OCI-LY7 (cell line): ENCODE data around the gene EXOSC1. TPM values are rescaled to one million over a fixed set of nuclear protein-coding genes. Genes with fewer than 3 reads are reported as not detected.
"Not testable (repeated sequence)": the region's sequence is repeated elsewhere in the genome, so short reads cannot be mapped to it uniquely, and the experiment has no call there.

Experiments
- BruUV-seq: library from RNA; stranded (reverse); fragments of 400-500 nt; replicated peaks from 2 replicates; lab custom pipeline; 2021; lab: Mats Ljungman, UMichigan
- CTCF ChIA-PET: fragments of 300-600 bp; sonication (Branson Sonifier 250); formaldehyde crosslinking; loops from one replicate; lab custom pipeline; 2022; ENCODE audit warnings: antibody characterized with exemption; ENCODE audit not compliant: unreplicated experiment; lab: Charles Lee
- POLR2A ChIA-PET: fragments of 300-600 bp; sonication (Branson Sonifier 250); formaldehyde crosslinking; loops from one replicate; lab custom pipeline; 2022; ENCODE audit warnings: antibody characterized with exemption; lab: Charles Lee
- DNase-seq: peaks from one replicate; pipeline ENCODE4 v3.0.0-alpha.2; 2015; ENCODE audit warnings: low spot score
- H2AFZ ChIP-seq: fragments of 200-600 bp; sonication (generic), shearing (Covaris generic); 2 replicates; pipeline ENCODE4 v1.6.1; 2014; ENCODE audit warnings: mild to moderate bottlenecking, antibody characterized with exemption, low read length, moderate library complexity
- H3K27ac ChIP-seq: fragments of 200-600 bp; sonication (generic); 2 replicates; pipeline ENCODE4 v1.5.1; 2014; ENCODE audit warnings: mixed run types, low read depth, mild to moderate bottlenecking, moderate library complexity, low read length, inconsistent platforms; ENCODE audit not compliant: poor library complexity, severe bottlenecking
- H3K36me3 ChIP-seq: fragments of 200-600 bp; sonication (generic); 2 replicates; pipeline ENCODE4 v1.6.1; 2014; ENCODE audit warnings: mild to moderate bottlenecking, antibody characterized with exemption, low read length, moderate library complexity, mixed read lengths; ENCODE audit not compliant: insufficient read depth
- H3K4me1 ChIP-seq: fragments of 200-600 bp; sonication (generic); 2 replicates; pipeline ENCODE4 v1.5.1; 2014; ENCODE audit warnings: mild to moderate bottlenecking, low read length; ENCODE audit not compliant: insufficient read depth, poor library complexity, severe bottlenecking
- H3K4me2 ChIP-seq: fragments of 200-600 bp; sonication (generic); 2 replicates; pipeline ENCODE4 v1.6.1; 2014; ENCODE audit warnings: mild to moderate bottlenecking, low read length
- H3K4me3 ChIP-seq: fragments of 200-600 bp; sonication (generic); 2 replicates; pipeline ENCODE4 v1.5.1; 2014; ENCODE audit warnings: mild to moderate bottlenecking, low read depth, low read length; ENCODE audit not compliant: poor library complexity, severe bottlenecking
- H3K79me2 ChIP-seq: fragments of 200-600 bp; sonication (generic); 2 replicates; pipeline ENCODE4 v1.6.1; 2016; ENCODE audit warnings: low read depth, mild to moderate bottlenecking, low read length, moderate library complexity, mixed read lengths; ENCODE audit not compliant: insufficient read depth
- H3K9me2 ChIP-seq: fragments of 200-600 bp; sonication (generic); 2 replicates; pipeline ENCODE4 v1.6.1; 2016; ENCODE audit warnings: mild to moderate bottlenecking, low read length, mixed read lengths; ENCODE audit not compliant: insufficient read depth
- H3K9me3 ChIP-seq: fragments of 200-600 bp; sonication (generic); 2 replicates; pipeline ENCODE4 v1.6.1; 2014; ENCODE audit warnings: mild to moderate bottlenecking, mixed run types, low read length, mixed read lengths
- H4K20me1 ChIP-seq: fragments of 200-600 bp; sonication (generic); 2 replicates; pipeline ENCODE4 v1.6.1; 2014; ENCODE audit warnings: mild to moderate bottlenecking, antibody characterized with exemption, low read length, moderate library complexity, mixed read lengths; ENCODE audit not compliant: insufficient read depth
- CTCF ChIP-seq: fragments of 200-600 bp; sonication (generic); conservative IDR thresholded peaks from 2 replicates; pipeline ENCODE4 v1.5.1; 2014; ENCODE audit warnings: mild to moderate bottlenecking, antibody characterized with exemption, low read length, moderate library complexity, mixed read lengths
- EZH2phosphoT487 ChIP-seq: fragments of 200-600 bp; sonication (generic); IDR thresholded peaks from 2 replicates; pipeline ENCODE4 v1.6.1; 2018; ENCODE audit warnings: low read depth, borderline replicate concordance, mild to moderate bottlenecking, mixed run types, antibody characterized with exemption, low read length, moderate library complexity, mixed read lengths
- intact Hi-C: fragments of 100-400 bp; cut with micrococcal nuclease; formaldehyde crosslinking; loops from one replicate; pipeline ENCODE4 v1.10.0; 2022; ENCODE audit not compliant: unreplicated experiment
- total RNA-seq, 2 experiments: library from RNA; depleted of rRNA in 1 of 2; stranded (reverse); fragments of >200 nt in 1 of 2; shearing (Covaris generic) in 1 of 2; gene quantifications; 2 replicates each; pipeline ENCODE4 v1.2.3, GENCODE V29; 2014 to 2022

The EXOSC1 gene
- total RNA-seq, 2 experiments from 2014 or later, result 56.2 to 59.6 TPM

DNA sequence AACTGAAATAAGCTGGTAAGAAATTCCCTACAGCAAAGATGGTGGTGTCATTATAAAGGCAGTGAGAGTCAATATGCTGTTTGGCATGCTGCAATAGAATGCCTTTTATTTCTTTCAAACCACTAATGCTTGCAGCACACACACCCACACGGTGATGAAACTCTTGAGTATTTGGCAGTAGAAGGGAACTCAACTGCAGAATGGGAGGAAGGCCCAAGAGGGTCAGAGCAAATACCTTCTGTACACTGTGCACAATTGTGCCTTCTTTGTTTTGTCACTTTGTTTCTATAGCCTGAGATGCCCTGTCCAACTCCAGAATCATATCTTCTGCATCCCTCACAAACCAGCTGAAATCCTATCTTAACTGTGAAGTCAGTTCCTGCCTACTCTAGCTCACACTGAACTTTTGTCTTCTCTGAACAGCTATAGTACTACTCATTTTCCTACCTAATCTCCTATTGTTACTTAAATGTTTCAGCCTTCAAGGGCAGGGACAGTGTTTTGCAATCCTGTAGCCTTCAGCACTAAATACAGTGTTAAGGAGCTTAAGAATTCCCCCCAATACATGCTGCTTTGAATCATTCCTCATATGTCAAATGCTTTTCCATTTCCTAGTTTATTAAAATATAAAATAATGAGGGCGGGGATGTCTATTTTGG lies 30.3 kb upstream of the EXOSC1 start:
- TF ChIP-seq EZH2phosphoT487, result no peak
- TF ChIP-seq CTCF, result no peak
- intact Hi-C loops, result no loop called here
- CTCF ChIA-PET, result interaction anchor here (1.1 kb wide), 1 partner anchor 19 kb away, joined by 4 read pairs; no protein-coding TSS in a partner anchor

GRCh38 chr10:97474918-97475317 lies 29.1 kb upstream of the EXOSC1 start:
- ChIA-PET POLR2A (interaction anchor here (1.1 to 1.2 kb wide), 2 partner anchors 13 to 16 kb away, joined by 3 read pairs; no protein-coding TSS in a partner anchor), CTCF (no interaction called here)
- no peak overlapping the region for H3K4me3 ChIP-seq
- H3K4me1 ChIP-seq, result no peaks in the 10 kb centered on the region
- no peak for DNase-seq
- no peaks in the 10 kb centered on the region for H3K79me2 ChIP-seq
- H3K36me3 ChIP-seq, result peaks cover 98% of the 10 kb centered on the region
- H3K27ac ChIP-seq, result no peak overlapping the region
- TF ChIP-seq CTCF (no peak), EZH2phosphoT487 (no peak)
- H3K9me3 ChIP-seq, result no peaks in the 10 kb centered on the region
- H3K9me2 ChIP-seq, result no peaks in the 10 kb centered on the region
- H2AFZ ChIP-seq, result no peak overlapping the region
- H4K20me1 ChIP-seq, result no peaks in the 10 kb centered on the region
- no TSS peak for BruUV-seq
- H3K4me2 ChIP-seq, result no peak overlapping the region
- intact Hi-C loops, result no loop called here

More for the DNA sequence above, 30.3 kb upstream of the EXOSC1 start:
- H3K4me3 ChIP-seq, result no peak overlapping the region
- peaks cover 98% of the 10 kb centered on the region for H3K36me3 ChIP-seq
- no peak overlapping the region for H2AFZ ChIP-seq
- no peaks in the 10 kb centered on the region for H3K9me2 ChIP-seq
- H3K27ac ChIP-seq, result no peak overlapping the region
- no peak for DNase-seq
- BruUV-seq, result TSS peak; percentile 27
- H3K4me2 ChIP-seq, result no peak overlapping the region
- no peaks in the 10 kb centered on the region for H3K4me1 ChIP-seq
- no peaks in the 10 kb centered on the region for H3K9me3 ChIP-seq
- H3K79me2 ChIP-seq, result no peaks in the 10 kb centered on the region
- no peaks in the 10 kb centered on the region for H4K20me1 ChIP-seq
- POLR2A ChIA-PET, result interaction anchor here (0.6 to 2.1 kb wide), 3 partner anchors 12 to 686 kb away, joined by 3 to 7 read pairs (median 3); no protein-coding TSS in a partner anchor

DNA sequence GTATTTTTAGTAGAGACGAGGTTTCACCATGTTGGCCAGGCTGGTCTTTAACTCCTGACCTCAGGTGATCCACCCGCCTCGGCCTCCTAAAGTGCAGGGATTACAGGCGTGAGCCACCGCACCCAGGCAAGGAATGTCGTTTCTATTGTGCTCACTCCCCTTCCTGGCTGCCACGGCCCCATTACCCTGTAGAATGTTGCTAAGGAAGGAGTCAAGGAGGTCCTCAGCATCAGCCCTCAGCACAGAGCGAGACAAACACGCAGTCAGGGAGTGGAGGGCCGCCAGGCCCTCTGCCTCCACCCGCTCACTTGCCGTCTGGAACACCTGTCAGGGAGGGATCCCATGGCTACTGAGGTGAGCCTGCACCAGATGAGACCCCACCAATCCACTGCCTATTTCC lies 23.0 kb upstream of the EXOSC1 start:
- H3K9me3 ChIP-seq, H3K79me2 ChIP-seq, CTCF ChIA-PET, H3K9me2 ChIP-seq, DNase-seq, H2AFZ ChIP-seq, BruUV-seq, H4K20me1 ChIP-seq, H3K4me3 ChIP-seq, H3K4me2 ChIP-seq: not testable (repeated sequence)
- Histone ChIP-seq H3K4me1 (peaks cover 10% of the 10 kb centered on the region), H3K27ac (peak overlapping the region; percentile 40), H3K36me3 (peaks cover 97% of the 10 kb centered on the region)
- POLR2A ChIA-PET, result interaction anchor here (1.1 to 1.8 kb wide), 2 partner anchors 23 to 71 kb away, joined by 4 to 10 read pairs; no protein-coding TSS in a partner anchor
- intact Hi-C loops, result loop anchor here (1.0 kb wide), 1 partner anchor 144 kb away; no protein-coding TSS in a partner anchor
